Esophagus squamous epithelium (tissue), 4 donors: ENCODE data around the gene USP20.

Experiments used
- POLR2A ChIP-seq, 4 donors: fragments of 450-650 bp; IDR thresholded peaks; one replicate each; pipeline ENCODE4 v1.6.1; 2017; ENCODE audit warnings: antibody characterized with exemption in 4 of 4, mild to moderate bottlenecking in 4 of 4, moderate library complexity in 3 of 4
- TF ChIP-seq, protein P1 (sequence below), 6 experiments: fragments of 450-650 bp in 4 of 6; fragments of 200-600 bp in 2 of 6; sonication (generic) in 2 of 6; IDR thresholded peaks; one replicate each; pipeline ENCODE4 v1.5.1; 2016 to 2019; ENCODE audit warnings: antibody characterized with exemption in 6 of 6, mild to moderate bottlenecking in 4 of 6, moderate library complexity in 4 of 6

DNA sequence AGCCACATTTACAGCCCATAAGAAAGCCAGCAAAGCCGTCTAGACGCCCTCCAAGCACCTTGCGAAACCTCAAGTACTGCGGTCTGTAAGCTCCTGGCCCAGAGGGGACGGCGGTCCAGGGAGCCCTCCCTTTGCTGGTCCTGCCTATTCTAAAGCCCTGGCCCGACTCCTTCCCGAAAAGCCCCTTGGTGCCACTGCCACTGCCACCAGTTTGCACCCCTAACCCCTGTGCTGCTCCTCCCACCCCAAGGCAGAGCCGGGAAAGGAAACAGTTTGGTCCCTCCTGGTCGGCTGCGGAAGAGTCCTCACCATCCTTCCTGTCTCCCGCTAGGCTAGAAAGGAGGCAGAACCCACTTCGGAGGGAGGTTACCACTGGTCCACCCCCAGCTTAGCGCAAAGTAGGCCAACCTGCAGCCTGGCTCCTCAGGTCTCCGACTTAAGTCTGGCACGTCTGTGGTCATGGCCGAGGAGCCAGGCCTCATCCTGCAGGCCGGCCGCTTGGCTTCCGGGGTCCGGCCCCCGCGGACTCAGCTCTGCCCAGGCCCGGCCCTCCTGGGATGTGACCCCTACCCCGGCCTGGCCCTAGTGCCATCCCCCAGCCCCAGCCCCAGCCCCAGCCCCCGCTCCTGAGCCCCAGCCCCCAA, 12.2 kb upstream of the USP20 start:
- TF ChIP-seq, protein P1, sequence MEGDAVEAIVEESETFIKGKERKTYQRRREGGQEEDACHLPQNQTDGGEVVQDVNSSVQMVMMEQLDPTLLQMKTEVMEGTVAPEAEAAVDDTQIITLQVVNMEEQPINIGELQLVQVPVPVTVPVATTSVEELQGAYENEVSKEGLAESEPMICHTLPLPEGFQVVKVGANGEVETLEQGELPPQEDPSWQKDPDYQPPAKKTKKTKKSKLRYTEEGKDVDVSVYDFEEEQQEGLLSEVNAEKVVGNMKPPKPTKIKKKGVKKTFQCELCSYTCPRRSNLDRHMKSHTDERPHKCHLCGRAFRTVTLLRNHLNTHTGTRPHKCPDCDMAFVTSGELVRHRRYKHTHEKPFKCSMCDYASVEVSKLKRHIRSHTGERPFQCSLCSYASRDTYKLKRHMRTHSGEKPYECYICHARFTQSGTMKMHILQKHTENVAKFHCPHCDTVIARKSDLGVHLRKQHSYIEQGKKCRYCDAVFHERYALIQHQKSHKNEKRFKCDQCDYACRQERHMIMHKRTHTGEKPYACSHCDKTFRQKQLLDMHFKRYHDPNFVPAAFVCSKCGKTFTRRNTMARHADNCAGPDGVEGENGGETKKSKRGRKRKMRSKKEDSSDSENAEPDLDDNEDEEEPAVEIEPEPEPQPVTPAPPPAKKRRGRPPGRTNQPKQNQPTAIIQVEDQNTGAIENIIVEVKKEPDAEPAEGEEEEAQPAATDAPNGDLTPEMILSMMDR (IDR thresholded peaks at IDR 0.05), result no peak
- no peak for TF ChIP-seq POLR2A (IDR thresholded peaks at IDR 0.05)
